SIG-M5 (cell line): ENCODE results near the gene TGFBRAP1.
"Not testable (repeated sequence)": the region's sequence is repeated elsewhere in the genome, so short reads cannot be mapped to it uniquely, and the experiment has no call there.

Source experiments
- DNase-seq: peaks from one replicate; lab custom pipeline; 2025; lab: John Stamatoyannopoulos, UW

The TGFBRAP1 gene

DNA sequence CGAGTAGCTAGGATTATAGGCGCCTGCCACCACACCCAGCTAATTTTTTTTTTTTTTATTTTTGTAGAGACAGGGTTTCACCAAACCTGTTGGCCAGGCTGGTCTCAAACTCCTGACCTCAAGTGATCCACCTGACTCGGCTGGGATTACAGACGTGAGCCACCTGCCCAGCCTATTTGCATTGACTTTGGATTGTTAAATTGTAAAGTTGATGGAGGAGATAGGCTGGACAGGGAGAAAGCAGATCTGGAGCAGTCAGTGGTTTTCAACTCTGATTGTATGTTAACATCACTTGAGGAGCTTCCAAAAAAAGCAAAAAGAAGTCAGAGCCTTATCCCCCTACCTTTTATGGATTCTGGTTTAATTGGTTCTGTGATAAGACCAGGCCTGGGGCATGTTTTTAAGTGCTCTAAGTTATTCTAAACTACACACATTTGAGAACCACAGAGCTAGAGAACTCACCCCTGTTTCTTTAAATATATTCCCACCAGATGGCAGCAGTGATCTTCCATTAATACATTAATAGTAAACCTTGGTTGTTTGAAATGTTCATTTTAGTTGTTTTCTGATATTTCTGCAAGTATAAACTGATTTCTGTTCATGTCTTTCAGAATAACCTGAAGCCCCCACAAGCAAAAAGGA, 15.3 kb upstream of the TGFBRAP1 start:
- DNase-seq: no peak

DNA sequence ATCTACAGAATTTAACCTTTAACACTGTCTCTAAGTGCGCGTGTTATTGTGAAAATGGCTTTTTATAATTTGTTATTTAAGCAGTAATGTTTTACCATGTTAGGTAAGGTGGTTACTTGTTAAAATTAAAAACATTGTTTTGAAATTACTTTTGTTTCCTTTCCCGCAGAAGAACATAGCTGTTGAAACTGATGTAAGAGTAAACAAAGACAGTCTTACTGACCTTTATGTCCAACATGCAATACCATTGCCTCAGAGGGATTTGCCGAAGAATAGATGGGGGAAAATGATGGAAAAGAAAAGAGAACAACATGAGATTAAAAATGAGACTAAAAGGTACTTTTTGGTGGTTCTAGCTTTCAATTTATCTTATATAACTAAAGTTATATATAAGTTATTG, 9.9 kb upstream of the TGFBRAP1 start:
- no peak for DNase-seq

GRCh38 chr2:105338020-105338385, 8.5 kb upstream of the TGFBRAP1 start:
- DNase-seq: no peak

- DNase-seq: peak; percentile 65
These were observed 7.8 kb upstream of the TGFBRAP1 start, which contains the start of gene C2orf49 for GRCh38 chr2:105337122-105338019. Gene C2orf49, plus strand, starts transcription at chr2:105337540. Its CDS starts 48 bp downstream, at chr2:105337588.

DNA sequence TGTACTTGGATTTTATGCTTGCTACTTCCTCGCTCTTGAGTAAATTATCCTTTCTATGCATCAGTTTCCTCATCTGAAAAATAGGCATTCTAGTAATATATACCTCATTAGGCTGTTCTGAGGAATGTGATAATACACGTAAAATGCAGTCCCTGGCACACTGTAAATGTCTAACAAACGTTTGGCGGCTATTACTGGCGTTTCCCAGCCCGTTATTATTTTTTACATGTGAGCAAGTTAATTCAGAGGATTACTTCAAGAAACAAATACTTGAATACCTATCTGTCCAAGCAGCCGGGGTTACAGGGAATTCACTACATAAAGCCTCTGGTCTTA, 7.2 kb upstream of the TGFBRAP1 start:
- DNase-seq: no peak

GRCh38 chr2:105335469-105335868, 5.9 kb upstream of the TGFBRAP1 start:
- DNase-seq: no peak

- no peak for DNase-seq
These were observed 4.7 kb upstream of the TGFBRAP1 start for GRCh38 chr2:105334211-105334610.

DNA sequence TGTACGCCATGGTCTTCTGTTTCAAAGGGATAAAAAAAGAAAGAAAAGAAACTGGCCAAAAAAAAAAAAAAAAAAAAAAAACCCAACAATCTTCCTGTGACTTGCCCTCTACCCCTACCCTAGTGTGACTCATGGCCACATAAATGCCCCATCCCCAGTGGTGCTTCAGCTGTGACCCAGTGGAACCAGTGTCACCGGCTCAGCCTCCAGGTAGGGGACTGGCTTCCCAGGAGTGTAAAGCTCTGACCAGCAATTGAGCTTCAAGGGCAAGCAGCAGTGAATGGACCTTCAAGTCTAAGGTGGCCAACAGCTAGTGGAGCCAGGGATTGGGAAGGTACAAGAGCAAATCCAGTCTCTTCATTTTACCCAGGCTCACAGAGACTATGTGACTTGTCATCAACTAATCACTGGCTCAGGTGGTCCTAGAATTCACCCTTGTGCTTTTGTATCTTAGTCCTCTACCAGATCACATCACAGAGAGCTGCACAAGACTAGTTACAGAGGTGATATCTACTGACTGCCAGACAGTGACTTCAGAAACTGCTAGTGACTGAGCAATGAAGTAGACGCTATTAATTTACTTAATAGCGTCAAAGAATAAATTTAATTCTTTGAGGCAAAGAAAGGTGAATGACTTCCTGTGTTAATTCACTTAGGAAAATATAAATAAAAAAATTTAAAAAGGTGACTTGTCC, 1.3 kb upstream of the TGFBRAP1 start:
- DNase-seq: no peak

GRCh38 chr2:105329197-105329554, 359 bp downstream of the TGFBRAP1 start:
- no peak for DNase-seq

DNA sequence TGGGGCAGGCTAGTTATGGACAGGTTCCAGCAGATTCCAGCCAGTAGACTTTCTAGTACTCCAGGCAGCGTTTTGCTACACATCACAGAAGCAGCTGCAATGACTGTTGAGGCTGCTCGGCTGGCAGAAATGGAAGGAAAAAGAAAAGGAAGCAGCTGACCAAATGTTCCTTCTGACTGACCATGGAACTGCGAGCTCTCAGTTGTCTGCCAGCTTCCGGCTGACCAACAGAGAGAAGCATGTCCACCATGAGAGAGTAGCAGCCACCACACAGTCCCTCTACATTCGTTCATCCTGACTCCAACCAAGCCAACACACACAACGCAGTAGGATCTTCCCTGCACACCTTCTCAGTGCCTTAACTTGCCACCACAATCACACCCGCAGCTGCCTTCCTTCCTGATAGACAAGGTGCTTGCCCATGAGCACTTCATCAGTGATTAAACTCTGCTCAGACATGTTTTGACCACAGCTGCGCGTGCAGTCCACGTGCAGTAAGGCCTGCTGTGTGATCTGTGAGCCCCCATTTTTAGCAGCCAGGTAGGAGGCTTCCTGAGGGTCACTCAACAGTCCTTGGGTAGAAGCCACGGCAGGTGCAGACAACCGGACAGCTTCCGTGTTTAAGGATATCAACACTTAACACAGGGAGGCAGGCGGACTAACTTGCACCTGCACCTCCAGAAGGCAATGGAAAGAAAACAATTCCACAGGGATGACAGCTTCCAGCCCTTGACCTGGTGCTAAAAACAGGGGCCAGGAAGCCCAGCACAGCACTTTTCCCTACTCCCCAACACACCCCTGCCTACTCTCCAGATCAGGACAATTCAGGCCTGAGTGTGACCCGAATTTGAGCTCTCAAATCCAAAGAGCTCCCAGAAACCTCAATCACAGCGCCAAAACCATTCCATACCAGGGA, 996 bp downstream of the TGFBRAP1 start:
- no peak for DNase-seq

DNA sequence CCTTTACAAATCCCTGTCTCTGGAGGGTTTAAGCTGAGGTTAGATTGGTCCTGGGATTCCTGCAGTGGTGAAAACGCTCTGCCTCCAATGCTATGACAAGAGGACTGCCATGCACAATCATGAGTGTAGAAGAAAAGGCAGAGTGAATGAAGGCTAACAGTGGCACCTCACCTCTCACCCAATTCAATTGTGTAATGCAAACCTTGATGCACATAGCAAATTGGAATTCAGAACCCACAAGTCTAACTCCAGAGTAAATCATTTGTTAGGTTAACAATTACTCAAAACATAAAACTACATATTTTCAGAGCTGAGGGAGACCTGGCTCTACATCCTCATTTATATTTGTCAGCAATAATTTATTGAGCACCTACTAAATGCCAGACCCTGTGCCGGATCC, 1.8 kb downstream of the TGFBRAP1 start:
- no peak for DNase-seq

GRCh38 chr2:105327271-105327670, 2.3 kb downstream of the TGFBRAP1 start:
- not testable (repeated sequence) for DNase-seq

GRCh38 chr2:105325389-105325963, 4.1 kb downstream of the TGFBRAP1 start:
- no peak for DNase-seq

DNA sequence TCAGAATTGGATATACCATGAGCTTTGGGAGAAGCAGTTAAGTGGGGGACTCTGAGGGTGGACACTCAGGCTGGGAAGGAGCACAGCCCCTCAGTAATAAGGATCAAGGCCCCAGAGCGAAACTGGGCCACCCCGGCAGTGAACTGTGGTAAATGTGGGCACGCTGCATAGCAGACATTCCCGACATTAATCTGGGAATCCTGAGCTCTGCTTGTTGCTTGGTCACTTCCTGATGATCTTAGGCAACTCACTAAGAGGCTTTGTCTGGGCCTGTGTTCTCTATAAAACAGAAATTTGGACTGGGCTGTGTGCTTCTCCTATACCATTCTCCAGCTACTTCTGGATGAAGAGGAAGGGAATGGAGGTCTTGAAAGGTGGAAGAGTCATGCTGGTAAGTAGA, 4.8 kb downstream of the TGFBRAP1 start:
- DNase-seq: no peak

DNA sequence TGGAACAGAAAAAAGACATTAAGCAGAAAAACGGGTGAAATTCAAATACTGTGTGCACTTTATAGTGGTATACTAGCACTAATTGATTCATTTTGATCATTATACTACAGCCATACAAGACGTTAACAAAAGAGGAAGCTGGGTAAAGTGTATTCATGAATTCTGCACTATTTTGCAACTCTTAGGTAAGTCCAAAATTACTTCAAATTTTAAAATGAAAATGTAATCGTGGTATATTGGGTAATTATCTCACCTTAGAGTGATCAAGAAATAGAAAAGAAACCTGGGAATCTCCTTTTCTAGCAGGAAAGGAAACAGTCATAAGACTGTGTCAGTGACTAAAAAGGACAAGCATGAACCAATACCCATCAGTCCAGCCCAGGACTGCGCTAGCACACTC, 5.4 kb downstream of the TGFBRAP1 start:
- no peak for DNase-seq

DNA sequence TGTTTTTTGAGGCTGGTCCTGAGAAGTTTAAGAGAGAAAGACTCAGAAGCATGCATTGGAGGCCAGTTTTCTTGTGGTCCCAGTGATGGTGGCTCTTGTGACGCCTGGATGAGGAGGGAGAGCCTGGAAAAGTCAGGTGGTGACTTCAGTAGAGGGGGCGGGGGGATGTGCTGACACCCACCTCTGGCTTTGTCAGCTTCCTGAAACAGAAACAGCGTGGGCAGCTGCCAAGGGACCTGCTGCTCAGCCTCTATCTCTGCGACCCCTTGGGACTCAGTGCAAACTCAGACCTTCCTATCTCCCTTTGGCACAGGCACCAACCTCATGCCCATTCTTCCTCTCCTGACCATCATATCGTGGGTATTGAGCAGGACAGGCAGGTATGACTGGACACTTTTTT, 6.4 kb downstream of the TGFBRAP1 start:
- DNase-seq: no peak

- no peak for DNase-seq
These were observed 7.5 kb downstream of the TGFBRAP1 start for GRCh38 chr2:105321875-105322646.

GRCh38 chr2:105320651-105321215, 8.8 kb downstream of the TGFBRAP1 start:
- DNase-seq: no peak

- DNase-seq: no peak
These were observed 11.6 kb downstream of the TGFBRAP1 start for GRCh38 chr2:105317937-105318336.

- no peak for DNase-seq
These were observed 14.2 kb downstream of the TGFBRAP1 start for GRCh38 chr2:105315314-105315713.
